ENCODE measurements around the gene CPED1.

The CPED1 gene

DNA sequence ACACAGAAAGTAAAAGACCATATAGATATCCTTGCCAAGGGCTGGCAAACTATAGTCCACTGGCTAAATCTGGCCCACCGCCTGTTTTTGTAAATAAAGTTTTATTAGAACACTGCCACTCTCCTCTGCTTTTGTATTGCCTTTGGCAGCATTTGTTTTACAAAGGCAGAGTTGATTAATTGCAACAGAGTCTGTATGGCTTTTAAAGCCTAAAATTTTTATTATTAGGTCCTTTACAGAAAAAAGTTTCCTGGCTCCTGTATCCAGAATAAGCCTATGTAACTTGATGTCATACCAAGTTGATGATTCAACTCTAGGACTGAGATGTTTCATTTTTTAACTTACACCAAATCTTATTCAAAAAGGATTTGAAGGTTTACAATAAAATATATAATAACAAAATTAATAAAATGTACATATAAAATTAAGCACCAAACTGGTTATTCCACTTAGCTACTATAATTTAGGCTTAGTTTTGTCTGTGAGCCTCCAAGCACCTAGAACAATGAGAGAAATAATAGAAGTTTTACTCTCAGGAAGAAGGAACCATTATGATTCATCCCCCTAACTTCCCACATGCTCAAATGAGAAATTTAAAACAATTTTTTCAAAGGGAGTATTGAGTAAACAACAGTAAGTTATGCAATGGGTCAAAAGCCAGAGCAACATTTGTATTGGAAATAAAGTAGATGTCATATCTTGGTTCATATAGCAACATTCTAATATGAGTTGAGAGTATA lies 31.9 kb downstream of the CPED1 start:
- DNase-seq (ENCODE audit: insufficient read length, low spot score) (no peak), FAIRE-seq (no peak)
- TF ChIP-seq, protein P1, sequence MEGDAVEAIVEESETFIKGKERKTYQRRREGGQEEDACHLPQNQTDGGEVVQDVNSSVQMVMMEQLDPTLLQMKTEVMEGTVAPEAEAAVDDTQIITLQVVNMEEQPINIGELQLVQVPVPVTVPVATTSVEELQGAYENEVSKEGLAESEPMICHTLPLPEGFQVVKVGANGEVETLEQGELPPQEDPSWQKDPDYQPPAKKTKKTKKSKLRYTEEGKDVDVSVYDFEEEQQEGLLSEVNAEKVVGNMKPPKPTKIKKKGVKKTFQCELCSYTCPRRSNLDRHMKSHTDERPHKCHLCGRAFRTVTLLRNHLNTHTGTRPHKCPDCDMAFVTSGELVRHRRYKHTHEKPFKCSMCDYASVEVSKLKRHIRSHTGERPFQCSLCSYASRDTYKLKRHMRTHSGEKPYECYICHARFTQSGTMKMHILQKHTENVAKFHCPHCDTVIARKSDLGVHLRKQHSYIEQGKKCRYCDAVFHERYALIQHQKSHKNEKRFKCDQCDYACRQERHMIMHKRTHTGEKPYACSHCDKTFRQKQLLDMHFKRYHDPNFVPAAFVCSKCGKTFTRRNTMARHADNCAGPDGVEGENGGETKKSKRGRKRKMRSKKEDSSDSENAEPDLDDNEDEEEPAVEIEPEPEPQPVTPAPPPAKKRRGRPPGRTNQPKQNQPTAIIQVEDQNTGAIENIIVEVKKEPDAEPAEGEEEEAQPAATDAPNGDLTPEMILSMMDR (IDR thresholded peaks at IDR 0.05; ENCODE audit: insufficient read depth, missing control alignments): no peak

DNA sequence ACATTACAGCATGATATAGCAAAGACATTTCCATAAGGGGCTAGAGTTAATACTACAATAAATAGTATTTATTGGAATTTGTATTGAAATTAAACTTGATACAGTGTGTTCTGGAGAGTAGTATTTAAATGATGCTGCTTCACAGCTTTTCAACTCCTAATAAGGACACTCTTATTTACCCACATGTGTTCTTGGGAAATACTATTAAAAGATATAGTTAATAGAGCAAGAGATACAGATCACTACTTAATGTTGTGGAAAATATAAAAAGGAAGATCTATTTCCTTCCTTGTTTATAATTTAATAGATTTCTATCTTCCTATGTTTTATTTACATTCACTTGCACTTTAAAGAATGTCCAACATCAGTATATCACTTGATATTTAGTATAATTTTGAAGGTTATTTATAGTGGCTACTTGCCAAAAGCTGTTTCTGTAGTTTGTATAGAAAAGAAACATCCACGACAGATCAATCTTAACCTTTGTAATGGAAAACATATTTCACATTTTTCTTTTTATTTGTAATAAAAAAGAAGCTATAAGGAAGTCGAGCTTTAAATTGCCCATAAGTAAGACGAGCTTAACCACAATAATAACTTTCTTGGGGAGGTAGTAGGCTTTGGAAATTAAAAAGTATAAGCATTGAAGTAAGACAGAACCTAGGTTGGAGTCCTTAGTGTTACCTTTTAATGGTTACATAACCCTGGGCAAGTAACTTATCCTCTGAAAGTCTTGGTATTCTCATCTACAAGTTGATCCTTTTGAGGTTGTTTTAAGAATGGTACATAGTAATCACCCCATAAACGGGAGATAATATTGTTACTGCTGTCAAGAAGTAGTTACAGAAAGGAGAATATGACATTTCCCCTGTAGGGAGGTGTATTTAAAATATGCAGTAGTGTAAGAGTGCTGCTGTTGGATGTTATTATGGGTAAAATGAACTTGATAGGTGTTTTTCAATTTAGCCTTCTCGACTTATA lies 32.8 kb downstream of the CPED1 start:
- FAIRE-seq (no peak), DNase-seq (ENCODE audit: insufficient read length, low spot score) (no peak)

DNA sequence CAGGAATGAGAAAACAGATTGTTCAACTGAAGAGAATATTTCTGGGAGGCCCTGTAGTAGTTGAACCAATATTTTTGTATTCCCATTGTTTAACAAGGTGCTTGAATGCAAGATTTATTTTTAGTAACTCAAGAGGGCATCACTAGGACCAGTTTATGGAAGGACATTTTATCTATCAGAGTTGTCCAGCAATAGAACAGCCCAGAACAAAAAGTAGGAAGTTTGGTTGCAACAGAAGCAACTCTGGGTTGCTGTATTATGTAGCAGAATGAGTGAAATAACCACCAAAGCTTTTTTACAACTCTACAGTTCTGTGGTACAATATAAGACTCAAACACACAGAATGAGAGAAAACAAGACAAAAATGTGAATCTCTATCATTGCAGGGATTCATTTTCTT lies 34.7 kb downstream of the CPED1 start:
- FAIRE-seq (no peak), DNase-seq (ENCODE audit: insufficient read length, low spot score) (no peak)
- TF ChIP-seq, protein P1 (IDR thresholded peaks at IDR 0.05; ENCODE audit: insufficient read depth, missing control alignments): no peak

More for the DNA sequence above, 32.8 kb downstream of the CPED1 start:
- TF ChIP-seq, protein P1 (IDR thresholded peaks at IDR 0.05; ENCODE audit: insufficient read depth, missing control alignments): no peak

DNA sequence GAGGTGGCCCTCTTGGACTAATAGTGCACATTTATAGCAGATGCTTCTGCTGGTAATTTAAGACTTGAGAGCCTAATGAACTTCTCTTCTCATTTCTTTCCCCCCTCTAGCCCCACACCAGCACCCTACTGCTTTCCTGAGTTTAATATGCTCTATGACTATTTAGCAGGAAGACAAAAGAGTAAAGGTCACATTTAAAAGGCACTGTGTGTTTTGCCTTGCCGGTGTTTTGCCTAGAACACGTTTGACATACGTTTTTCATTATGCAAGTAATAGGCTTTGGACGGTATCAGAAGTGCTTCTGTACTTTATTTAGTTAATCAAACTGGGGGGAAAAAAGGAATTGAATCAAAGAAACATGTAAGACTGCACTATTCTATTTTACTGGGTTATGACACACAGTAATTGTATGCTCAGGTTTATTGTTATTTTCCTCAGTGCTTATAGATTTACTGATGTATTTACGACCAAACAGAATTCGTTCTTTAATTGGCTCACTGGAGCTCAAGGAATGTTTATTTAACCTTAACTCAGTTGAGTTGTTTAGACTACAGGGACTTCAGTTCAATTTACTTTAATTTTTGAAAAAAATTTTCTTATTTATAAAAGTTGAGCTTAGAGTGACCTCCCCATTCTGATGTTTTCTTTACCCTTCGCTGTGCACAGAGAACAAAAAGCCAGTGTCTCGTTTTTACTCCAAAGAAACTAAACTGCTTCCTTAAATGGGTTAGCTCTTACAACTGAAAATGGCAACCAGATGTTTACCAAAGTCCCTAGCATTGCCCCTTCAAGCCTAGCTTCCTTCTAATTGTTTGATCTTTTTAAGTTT lies 35.4 kb downstream of the CPED1 start:
- TF ChIP-seq, protein P1 (IDR thresholded peaks at IDR 0.05; ENCODE audit: insufficient read depth, missing control alignments): no peak
- DNase-seq (ENCODE audit: insufficient read length, low spot score): no peak
- FAIRE-seq: no peak

DNA sequence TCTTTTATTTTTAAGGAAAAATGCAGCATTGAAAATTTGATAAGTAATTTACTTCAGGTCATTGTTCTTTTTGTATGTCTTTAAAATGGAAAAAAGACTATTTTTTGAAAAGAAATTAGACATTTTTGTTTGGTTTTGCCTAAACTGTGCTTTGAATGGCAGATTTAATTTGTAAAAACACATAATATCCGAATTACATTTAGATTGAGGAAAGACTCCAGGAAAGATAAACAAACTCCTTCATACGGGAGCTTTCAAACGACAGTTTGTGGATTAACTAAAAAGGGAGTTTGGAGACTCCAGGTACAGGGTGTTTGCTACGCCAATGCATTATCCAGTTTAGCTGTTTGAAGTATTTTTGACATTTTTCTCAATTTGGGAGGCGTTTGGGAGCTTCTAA lies 36.1 kb downstream of the CPED1 start:
- DNase-seq (ENCODE audit: insufficient read length, low spot score) (no peak), FAIRE-seq (no peak)
- TF ChIP-seq, protein P1 (IDR thresholded peaks at IDR 0.05; ENCODE audit: insufficient read depth, missing control alignments): no peak

DNA sequence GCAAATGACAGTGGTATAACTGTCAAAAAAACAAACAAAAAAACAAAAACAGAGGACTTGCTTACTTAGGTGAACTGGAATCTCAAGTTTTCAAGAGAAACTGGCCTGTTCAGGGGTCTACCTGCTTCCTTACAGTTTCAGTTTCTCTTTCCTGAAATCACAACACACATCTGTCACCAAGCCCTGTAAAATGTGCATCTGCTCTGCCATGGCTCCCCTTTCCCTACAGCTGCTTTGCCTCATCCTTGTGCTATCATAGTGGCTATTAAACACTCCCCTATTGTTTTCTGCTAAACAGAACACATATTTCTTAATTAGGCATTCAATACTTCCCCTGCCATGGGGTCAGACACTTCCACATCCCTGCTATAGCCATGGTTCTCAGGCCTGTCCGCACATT lies 37.6 kb downstream of the CPED1 start:
- FAIRE-seq (no peak), DNase-seq (ENCODE audit: insufficient read length, low spot score) (no peak)
- TF ChIP-seq, protein P1 (IDR thresholded peaks at IDR 0.05; ENCODE audit: insufficient read depth, missing control alignments): no peak
